Endometrial microvascular endothelial cells (primary cell): ENCODE measurements around the gene CABLES2. TPM values are rescaled to one million over a fixed set of nuclear protein-coding genes. Genes with fewer than 3 reads are reported as not detected.

Source experiments
- in situ Hi-C: cut with HindIII; loops from 2 replicates; pipeline ENCODE4 v1.10.0; 2017; ENCODE audit warnings: low sequenced_read_pairs, low pct_unique_long_range_greater_than_20kb; ENCODE audit errors: inconsistent ontology term
- total RNA-seq: library from RNA; depleted of rRNA; stranded (reverse); fragments of >200 nt; gene quantifications from one replicate; pipeline ENCODE4 v1.2.3, GENCODE V29; 2015; ENCODE audit errors: inconsistent ontology term

CABLES2 gene
- total RNA-seq, 1 donor from 2014 or later: 6.9 TPM

GRCh38 chr20:62356589-62357186 is 50.4 kb downstream of the CABLES2 start:
- in situ Hi-C loops: no loop called here

DNA sequence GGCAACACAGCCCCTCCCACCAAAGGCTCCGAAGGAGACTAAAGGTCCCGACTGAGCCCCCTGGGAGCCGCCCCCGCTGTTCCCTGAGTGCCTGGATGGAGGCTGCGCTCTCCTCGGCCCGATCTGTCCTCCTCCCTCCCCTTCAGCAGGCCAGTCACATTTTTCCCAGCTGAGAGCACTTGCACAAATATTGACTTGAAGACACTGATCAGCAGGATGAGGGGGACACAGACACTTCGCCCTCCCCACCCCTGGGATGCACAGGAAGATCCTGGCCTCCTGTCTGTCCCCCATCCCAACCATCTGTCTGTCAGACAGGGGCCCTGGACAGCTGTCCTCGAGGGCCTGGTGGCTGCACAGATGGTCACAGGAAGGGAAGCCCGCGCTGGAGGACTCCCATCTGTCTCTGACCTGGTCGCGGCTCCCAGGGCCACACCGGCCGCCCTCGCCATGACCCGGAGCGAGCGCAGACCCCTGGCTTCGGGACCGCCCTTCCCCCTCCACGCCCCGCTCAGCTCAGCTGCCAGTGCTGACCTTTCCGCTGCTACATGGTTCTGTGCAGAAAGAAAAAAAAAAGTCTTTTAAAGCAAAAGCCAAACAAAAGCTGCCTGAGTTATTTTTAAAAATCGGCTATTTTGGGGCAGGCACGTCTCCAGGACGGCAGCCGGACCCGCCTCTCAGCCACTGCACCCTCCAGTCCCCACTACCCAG is 51.1 kb downstream of the CABLES2 start:
- in situ Hi-C loops: no loop called here

GRCh38 chr20:62355516-62355877 is 51.6 kb downstream of the CABLES2 start:
- in situ Hi-C loops: no loop called here

- in situ Hi-C loops: no loop called here
Measured at GRCh38 chr20:62354811-62355341, 52.2 kb downstream of the CABLES2 start.

GRCh38 chr20:62354031-62354808 is 52.9 kb downstream of the CABLES2 start:
- in situ Hi-C loops: no loop called here

- in situ Hi-C loops: no loop called here
Measured at GRCh38 chr20:62353289-62354030, 53.6 kb downstream of the CABLES2 start.

DNA sequence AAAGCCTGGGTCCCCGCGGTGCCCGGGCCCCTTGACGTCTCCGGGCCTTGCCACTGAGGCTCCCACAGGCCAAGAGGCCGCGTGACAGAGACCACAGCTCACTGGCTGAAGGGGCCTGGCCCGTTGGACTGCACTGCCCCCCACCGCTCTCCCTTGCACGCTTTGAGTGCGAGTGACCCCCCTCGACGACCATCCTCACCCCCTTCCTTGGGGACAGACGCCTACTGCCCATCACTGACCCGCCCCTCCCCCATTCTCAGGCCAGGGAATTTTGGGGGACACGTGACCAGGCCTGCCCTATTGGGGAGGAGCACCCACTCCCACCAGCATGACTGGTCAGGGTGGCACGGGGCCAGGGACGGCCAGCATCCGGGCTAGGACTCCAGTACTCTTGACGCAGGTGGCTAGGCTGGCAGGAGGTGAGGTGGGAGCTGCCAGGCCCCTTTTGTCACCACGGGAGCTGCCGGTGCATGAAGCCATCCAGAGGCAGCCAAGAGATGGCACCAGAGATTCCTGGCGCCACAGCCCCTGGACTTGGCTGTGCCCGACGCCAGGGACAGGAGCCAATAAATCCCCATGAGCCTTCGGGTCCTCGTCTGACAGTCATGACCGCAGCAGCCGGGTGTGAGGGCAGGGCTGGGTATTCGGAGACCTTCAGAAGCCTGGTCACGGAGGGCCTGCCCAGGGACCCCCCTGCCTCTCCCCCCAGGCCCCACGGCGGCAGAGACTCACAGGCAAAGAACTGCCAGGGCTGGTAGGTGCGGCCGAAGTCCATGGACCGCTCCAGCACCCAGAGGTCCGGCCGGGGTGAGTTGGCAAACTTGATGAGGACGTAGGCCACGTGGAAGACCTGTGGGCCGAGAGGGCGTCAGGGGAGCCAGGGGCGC is 54.4 kb downstream of the CABLES2 start:
- in situ Hi-C loops: no loop called here

- in situ Hi-C loops: no loop called here
Measured at GRCh38 chr20:62351469-62352401, 55.4 kb downstream of the CABLES2 start.

DNA sequence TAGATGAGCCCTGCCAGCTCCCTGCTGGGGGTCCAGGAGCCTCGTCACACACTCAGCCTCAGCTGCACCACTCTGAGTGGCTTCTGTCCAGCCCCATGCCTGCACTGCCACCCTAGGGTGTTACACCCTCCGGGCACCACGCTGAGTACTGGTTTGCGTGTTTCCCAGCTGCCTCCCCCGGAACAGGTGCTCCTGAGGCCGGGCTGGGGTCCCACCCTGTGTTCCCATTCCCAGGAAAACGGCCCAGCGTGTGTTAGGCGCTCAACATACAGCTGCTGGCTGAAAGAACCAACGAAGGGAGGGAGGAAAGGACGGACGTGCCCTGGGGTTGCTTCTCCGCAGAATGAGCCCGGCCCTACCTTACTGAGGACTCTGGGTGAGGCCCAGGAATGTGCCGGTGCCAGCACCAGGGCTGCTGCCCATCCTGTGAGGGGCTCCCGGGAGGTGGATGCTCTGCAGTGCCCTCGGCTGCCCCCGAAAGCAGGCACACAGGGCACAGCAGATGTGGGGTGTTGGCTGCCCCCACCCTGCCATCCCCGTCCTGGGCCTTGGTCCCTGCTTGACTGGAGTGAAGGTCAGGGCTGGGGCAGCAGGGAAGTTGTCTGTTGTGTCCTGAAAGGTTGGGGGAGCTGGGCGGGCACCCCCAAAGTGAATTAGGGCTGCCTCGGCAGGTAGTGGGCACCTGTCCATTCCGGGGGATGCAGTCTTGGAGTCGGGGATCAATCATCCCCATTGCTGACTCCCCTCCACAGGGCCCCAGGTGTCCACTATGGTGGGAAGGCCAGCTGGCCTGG is 56.3 kb downstream of the CABLES2 start:
- in situ Hi-C loops: no loop called here

DNA sequence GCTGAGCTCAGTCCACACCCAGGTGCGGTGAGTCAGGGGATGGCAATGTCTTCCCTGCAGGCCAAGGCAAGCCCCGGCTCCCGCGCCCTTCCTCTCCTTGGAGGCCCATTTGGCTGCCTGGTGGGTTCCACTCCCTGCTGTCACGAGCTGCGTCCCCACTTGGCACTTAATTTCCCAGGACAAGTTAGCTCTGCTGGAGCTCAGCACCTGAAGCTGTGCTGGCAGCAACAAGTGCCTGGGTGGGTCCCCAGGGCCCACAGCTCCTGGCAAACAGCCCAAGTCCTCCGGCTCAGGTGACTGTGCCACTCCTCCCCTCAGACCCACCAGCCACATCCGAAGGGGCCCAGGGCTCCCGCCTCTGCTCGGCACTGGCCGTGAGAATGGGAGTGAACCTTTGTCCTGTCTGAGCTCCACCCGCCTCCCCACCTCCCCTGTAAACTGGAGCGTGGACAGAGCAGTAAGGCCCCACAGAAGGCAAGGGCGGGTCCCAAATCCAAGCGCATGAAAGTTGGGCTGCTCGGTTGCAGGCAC is 56.9 kb downstream of the CABLES2 start:
- in situ Hi-C loops: no loop called here

GRCh38 chr20:62349556-62350097 is 57.5 kb downstream of the CABLES2 start:
- in situ Hi-C loops: no loop called here

DNA sequence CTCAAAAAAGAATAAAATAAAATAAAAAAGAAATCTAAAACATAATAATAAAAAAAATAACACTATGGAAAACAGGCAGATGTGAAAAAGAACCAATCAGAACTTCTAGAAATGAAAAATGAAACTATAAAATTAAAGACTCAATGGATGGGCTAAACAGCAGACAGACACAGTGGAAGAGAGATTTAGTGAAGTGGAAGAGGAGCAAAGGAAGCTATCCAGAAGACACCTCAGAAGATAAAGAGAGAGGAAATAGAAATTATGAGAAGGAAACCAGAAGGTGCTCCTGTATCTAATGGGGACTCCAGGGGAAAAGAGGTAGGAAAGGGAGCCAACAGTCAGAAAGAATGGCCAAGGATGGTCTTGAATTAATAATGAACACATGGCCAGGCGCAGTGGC is 58.5 kb downstream of the CABLES2 start:
- in situ Hi-C loops: no loop called here

DNA sequence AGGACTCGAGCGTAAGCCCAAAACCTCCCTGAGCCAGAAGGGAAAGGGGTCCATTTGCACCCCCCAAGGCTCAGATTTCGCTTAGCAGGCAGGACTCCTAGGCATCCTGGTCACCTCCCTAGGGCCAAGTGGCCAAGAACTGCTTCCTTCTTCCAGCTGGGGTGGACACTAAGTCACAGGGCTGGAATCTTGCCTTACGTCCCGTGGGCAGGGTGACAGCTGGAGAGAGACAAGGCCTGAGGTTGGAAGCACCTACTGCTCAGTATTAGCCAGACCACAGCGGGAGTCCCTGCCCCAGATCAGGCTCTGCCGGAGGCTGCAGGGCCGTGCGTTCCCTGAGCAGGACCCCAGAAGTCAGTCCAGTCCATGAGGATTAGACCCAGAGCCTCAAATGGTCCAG is 59.6 kb downstream of the CABLES2 start:
- in situ Hi-C loops: no loop called here

DNA sequence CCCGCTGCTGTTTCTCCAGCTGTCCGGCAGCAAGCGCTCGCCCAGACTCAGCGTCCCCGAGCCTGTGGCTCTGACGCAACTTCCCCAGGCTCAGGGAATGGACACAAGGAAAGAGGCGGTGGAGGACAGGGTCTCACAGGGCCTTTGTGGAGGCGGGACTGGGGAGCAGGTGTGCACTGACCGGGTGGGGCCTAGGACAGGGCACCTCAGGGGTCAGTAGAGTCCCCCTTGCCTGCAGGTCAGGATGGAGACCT is 60.0 kb downstream of the CABLES2 start:
- in situ Hi-C loops: no loop called here

GRCh38 chr20:62346398-62347150 is 60.5 kb downstream of the CABLES2 start:
- in situ Hi-C loops: no loop called here
